NB4 (cell line): ENCODE measurements around the gene COMT.

Source experiments
- DNase-seq: peaks from one replicate; pipeline ENCODE4 v3.0.0; 2010; ENCODE audit warnings: low read depth
- H3K4me3 ChIP-seq: one replicate; pipeline ENCODE4 v1.5.1; 2011; ENCODE audit warnings: mild to moderate bottlenecking, low read depth, low read length, moderate library complexity
- CTCF ChIP-seq: IDR thresholded peaks from one replicate; pipeline ENCODE4 v1.5.1; 2012; ENCODE audit warnings: low read depth, low read length
- MAX ChIP-seq: IDR thresholded peaks from 2 replicates; pipeline ENCODE4 v1.6.1; 2011; ENCODE audit warnings: low read depth, low read length
- MYC ChIP-seq: IDR thresholded peaks from 2 replicates; pipeline ENCODE4 v1.6.1; 2011; ENCODE audit warnings: low read depth, low read length
- POLR2A ChIP-seq: IDR thresholded peaks from 2 replicates; pipeline ENCODE4 v1.6.1; 2011; ENCODE audit warnings: mild to moderate bottlenecking; ENCODE audit not compliant: insufficient read length; ENCODE audit errors: extremely low read depth

Gene COMT

GRCh38 chr22:19974268-19974861, 32.8 kb downstream of the COMT start:
- TF ChIP-seq MYC (no peak), MAX (no peak), CTCF (no peak), POLR2A (no peak)
- no peak overlapping the region for H3K4me3 ChIP-seq
- peak; percentile 85 for DNase-seq

GRCh38 chr22:19974935-19975706, 33.5 kb downstream of the COMT start:
- no peak overlapping the region for H3K4me3 ChIP-seq
- peak; percentile 89 for DNase-seq
- TF ChIP-seq CTCF, result no peak

- no peak overlapping the region for H3K4me3 ChIP-seq
- TF ChIP-seq MAX, result no peak
- DNase-seq, result no peak
These were observed 34.1 kb downstream of the COMT start for GRCh38 chr22:19975707-19976035.

GRCh38 chr22:19976671-19977070, 35.1 kb downstream of the COMT start:
- TF ChIP-seq POLR2A (no peak), MAX (no peak), MYC (no peak), CTCF (no peak)
- no peak overlapping the region for H3K4me3 ChIP-seq
- DNase-seq, result no peak

GRCh38 chr22:19977296-19978243, 36.0 kb downstream of the COMT start:
- no peak overlapping the region for H3K4me3 ChIP-seq
- TF ChIP-seq CTCF (no peak), MYC (no peak), POLR2A (no peak), MAX (no peak)
- no peak for DNase-seq

- DNase-seq, result no peak
- H3K4me3 ChIP-seq, result no peak overlapping the region
- no peak for TF ChIP-seq POLR2A
- no peak for TF ChIP-seq MAX
- TF ChIP-seq MYC, result no peak
- TF ChIP-seq CTCF, result no peak
These were observed 37.2 kb downstream of the COMT start for GRCh38 chr22:19978748-19979147.
